Activated CD8-positive, alpha-beta memory T cell treated with anti-CD3 and anti-CD28 coated beads, Interleukin-2, amount 50 U/mL, for 48 hours (primary cell): ENCODE results near the gene LDLRAD4.
"Not testable (repeated sequence)": the region's sequence is repeated elsewhere in the genome, so short reads cannot be mapped to it uniquely, and the experiment has no call there.

Experiments
- DNase-seq: peaks from one replicate; pipeline ENCODE4 v3.0.0-alpha.2; 2020

The LDLRAD4 gene

DNA sequence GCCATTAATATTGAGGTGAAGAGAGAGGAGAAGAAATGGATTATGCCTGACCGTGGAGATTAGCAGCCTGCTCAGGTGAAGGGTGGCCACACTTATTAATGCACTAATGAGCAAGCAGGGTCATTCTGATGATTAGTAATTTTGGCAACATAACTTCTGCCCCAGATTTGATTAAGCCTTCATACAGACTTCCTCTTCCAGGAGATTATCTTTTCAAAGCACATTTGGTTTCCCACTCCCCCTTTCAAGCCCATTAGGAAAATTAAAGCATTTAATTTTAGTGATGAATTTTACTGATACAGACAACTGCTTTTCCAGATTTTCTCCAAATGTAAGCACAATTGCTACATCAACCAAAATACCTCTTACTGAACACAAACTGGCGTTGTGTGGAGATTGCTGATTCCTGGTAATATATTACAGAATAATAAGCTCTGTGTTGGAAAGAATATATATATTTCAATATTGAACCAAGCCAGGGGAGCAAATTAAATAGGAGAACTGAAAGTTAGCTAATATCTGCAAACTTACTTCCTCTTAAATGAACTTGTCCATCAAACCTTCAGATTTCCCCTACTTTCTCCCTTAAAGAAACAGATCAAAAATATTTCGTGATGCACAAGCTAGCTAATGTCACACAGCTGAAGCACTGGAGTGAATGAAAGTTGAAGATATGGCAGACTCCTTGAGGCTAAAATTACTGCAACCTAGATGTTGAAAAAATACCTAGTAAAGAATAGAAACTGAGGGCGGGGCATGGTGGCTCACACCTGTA is 367.0 kb downstream of the LDLRAD4 start:
- no peak for DNase-seq

DNA sequence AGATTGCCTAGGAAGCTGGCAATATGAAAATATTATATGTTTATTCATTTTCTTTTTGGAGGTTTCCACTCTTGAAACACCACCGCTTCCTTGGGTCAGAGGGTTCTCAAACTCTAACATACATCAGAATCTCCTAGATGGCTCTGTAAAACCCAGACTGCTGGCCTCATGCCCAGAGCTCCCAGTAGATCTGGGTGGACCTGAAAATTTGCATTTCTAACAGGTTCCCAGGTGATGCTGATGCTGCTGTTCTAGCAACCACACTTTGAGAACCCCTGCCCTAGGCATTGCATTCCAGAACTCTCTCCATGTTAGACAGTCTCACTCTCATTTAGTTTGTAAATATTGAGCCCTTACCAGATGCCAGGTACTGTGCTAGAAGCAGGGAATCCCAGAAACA is 368.4 kb downstream of the LDLRAD4 start:
- DNase-seq, result no peak

DNA sequence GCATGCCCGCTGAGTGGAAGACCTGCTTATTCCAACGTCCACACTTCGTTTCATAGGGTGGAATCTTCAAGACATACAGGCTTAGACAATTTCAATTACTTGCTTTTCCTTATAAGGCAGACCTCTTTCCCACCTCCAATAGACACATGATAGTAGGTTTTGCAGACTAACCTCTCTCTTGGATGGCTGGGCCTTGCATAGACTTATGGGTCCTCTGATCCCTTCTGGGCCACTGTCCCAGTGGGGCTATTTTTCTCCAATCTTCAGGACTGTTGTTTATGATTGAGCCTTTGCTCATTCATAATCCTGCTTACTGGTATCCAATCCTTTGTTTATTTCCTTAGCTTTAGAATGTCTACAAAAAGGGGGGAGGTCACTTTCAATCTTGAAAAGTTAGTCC is 368.9 kb downstream of the LDLRAD4 start:
- no peak for DNase-seq

DNA sequence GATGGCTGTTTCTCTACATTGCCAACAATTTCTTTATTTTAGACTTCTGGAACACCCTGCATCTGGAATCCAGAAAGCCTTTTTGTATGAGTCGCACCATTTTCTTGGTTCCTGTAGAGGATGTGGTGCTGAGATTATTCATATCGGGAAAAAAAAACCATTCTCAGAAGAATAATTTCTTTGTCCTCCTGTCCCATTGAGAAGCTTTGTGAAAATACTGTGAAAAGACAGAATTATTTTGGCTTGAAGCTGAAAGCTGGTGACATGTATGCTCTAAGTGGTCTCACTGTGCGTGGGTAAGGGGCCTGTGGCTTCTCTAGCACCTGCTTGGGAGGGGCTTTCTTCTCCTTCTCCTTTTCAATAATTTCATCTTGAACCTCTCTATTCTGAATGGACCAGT is 369.4 kb downstream of the LDLRAD4 start:
- DNase-seq, result no peak

DNA sequence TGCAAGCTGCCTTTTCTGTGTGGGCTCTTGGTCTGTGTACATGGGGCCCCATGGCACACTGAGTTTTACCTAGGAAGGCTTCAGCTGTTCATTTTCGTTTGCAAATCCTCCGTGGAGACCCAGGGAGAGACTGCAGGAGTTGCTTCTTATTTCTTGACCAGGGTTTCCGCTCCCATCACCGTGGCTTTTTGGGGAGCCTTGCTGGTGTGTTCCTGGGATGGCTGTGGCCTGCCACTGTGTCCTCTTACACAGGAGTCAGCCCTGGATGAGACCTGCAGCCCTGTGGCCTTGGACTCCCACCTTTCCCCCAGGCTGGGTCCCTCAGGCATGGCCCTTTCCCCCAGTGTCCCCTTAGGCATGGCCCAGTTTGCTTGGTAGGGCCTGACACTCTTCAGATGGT is 370.8 kb downstream of the LDLRAD4 start:
- DNase-seq, result no peak

DNA sequence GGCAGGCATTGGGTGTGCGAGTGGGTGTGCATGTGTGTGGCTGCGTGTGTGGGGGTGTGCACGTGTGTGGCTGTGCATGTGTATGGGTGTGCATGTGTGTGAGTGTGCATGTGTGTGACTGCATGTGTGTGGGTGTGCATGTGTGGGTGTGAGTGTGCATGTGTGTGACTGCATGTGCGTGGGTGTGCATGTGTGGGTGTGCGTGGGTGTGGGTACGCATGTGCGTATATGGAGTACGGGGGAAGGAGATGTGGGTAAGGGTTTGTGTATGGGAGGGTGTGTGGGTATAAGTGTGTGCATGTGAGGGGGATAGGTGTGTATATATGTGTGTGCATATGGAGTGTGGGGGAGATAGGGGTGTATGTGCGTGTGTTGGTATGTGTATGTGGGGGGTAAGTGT is 371.4 kb downstream of the LDLRAD4 start:
- DNase-seq, result no peak

DNA sequence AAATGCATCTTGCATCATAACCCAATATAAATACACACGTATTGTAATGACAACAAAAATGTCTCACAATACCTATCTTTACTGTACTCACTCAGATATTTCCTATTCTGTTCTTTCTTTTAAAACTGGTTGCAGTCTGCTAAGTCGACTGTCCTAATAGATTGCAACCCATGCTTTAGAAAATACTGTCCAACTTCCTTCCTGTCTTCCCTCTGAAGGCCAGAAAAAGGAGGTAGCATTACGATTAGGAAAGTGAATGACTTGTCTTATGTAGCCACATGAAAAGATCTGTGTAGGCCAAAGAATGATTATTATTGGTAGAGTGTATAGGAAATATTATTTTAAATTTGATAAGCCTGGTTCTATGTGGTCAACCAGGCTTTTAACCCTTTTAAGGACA is 373.7 kb downstream of the LDLRAD4 start:
- DNase-seq, result no peak

DNA sequence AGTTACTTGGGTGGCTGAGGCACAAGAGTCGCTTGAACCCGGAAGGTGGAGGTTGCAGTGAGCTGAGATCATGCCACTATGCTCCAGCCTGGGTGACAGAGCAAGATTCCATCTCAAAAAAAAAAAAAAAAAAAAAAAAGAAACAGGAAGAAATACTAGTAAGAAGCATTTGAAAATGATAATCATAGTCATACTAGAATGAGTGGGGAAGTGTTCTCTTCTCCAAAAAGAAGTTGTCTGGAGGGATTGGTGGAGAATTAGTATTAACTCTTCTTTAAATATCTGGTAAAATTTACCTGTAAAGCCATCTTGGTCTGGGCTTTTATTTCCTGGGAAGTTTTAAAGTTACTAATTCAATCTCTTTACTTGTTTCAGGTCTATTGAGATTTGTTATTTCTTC is 376.0 kb downstream of the LDLRAD4 start:
- no peak for DNase-seq

DNA sequence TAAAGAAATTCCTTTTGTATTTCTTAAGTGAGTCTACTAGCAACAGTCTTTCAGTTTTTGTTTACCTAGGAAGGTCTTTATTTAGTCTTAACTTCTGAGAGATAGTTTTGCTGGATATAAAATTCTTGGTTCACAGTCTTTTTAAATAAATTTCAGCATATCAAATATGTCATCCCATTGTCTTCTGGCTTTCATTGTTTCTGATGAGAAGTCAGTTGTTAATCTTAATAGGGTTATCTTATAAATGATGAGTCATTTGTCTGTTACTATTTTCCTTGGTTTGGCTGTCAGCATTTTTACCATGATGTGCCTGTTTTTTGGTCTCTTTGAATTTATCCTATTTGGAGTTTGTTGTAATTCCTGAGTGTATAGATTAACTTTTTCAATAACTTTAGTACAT is 378.5 kb downstream of the LDLRAD4 start:
- no peak for DNase-seq

DNA sequence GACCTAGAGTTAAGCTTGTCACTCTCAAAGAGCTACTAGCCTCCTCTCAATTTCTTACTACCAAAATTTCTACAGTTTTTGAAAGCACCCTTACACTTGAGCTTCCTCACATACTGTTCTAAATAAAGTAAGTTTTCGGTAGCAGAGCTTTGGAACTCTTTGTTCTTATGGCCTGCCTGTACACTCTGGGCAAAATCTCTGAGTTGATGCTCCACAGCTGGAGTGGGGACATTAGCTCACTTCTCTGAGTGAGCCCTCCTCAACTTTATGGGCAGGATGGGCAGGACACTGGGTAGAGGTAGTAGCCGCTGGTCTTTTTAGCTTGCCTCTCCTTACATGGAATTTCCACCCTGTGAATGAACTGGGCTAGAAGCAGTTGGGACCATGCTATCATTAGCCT is 380.0 kb downstream of the LDLRAD4 start:
- no peak for DNase-seq

DNA sequence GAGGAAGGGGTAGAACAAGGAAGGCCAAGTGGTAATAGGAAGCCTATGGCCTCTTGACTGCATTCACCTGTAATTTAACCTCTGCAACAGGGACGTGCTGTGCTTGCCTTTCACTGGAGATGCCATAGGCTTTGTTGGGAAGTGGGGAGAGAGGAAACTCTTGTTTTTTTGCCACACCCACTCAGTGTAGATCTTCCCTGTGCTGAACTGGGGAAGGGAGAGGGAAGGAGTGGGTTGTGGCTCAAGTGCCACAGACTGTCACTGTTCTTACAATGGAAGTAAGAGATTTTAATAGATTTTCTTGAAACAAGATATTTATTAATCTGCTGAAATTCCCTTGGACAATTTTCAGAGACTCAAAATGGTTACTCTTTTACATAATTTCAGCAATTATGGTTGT is 380.5 kb downstream of the LDLRAD4 start:
- DNase-seq, result no peak

DNA sequence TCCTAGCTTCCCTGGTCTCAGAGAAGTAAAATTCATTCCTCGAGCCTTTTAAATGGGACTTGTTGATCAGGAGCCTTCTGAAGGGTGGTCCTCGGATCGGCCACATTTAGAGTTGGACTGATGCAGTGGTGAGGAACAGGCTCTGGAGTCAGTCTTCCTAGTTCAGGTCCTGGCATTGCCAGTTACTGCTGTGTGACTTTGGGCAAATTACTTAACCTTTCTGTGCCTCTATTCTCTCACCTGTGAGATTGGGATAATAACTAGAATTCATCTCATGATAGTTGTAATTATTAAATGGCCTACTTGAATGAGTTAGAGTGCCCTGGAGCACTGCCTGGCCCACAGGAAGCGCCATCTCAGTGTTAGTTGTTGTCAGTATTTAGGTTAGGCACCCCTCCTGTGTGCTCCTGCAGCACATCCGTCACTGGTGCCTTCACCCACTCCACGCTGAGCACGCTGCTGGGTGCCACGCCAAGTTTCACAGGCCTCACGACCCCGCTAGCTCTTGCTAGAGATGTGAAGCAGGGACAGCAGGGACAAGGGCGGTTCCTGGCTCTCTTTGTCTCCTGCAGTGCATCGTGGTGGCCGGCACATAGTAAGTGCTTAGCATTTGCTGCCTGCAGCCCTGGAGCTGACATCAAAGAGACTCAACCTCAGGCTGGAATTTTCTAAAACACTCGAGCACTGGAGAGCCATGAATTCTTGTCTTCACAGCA is 384.9 kb downstream of the LDLRAD4 start:
- no peak for DNase-seq

DNA sequence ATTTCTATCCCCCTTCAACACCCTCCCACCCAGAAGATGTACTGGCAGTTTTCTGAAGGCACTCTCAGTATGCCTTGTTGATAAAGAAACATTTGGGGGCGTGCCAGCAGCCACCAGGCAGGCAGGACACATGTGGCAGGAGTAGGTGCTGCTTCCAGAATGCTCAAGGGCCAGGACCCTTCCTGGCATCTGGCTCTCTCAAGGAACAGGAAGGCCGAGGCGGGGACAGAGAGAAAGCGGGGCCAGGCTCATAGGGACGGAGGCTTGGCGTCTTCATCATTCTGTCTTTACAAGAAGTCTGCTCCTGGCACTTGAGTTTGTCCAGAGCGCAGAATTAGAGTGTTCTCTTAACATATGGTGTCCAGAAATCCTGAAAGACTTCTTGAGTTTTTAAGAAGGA is 386.2 kb downstream of the LDLRAD4 start:
- no peak for DNase-seq

DNA sequence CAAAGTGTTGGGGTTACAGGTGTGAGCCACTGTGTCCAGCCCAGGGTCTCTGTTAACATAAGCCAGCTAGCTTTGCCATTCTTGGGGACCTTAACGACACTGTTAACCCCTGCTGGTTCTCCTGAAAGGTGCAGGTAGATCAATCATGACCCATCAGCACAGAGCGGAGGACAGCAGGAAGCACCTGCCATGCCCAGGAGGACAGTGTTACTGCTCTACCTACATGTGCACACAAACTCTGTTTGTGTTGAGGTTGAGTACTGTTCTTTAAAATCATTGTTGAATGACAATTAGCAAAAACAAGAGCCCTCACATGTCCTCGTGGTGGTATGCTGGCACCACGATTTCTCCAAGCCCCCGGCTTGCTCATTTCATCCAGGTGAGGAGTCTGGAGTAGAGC is 386.9 kb downstream of the LDLRAD4 start:
- no peak for DNase-seq

DNA sequence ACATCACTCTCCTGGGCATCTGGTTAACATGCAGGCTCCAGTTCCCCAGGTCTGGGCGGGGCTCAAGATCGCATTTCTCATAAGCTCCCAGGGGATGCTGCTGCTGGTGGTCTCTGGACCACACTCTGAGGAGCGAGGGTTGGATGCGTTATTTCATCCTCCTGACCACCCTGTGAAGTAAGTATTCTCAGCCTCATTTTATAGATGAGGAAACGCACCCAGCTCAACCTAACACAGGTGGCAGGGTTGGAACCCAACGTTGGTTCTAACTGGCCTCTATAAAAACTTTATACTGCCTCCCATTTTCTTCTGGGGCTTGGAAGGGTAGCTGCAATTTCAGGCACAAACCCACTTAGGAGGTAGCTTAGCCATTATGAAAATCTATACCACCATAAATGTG is 387.3 kb downstream of the LDLRAD4 start:
- DNase-seq, result no peak

DNA sequence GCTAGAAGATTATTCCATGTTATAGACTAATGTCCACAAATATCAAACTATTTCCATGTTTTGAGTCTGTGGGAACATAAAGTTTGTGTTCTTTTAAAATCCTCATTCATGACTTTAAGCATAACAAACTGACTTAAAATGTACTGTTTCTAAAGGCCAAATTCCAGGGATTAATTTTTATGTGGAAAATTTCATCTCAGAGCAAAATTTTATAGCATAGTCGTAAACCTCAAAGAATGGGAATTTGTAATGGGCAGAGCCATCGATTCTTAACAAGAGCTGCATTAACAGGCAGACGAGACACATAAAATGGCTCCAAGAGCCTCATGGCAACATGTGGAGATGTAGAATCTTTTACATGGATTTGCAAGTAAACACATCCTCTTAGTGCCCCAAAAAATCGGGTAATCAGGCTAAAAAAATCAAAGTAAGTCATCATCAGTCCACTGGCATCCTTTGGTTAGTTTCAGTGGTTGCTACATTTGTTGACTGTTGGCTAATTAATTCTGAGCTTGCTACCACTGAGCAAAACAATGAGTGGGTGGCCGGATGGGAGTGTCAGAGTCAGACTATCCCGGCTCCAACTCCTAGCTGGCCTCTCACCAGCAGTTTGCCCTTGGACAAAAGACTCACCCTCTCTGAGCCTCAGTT is 388.2 kb downstream of the LDLRAD4 start:
- no peak for DNase-seq

DNA sequence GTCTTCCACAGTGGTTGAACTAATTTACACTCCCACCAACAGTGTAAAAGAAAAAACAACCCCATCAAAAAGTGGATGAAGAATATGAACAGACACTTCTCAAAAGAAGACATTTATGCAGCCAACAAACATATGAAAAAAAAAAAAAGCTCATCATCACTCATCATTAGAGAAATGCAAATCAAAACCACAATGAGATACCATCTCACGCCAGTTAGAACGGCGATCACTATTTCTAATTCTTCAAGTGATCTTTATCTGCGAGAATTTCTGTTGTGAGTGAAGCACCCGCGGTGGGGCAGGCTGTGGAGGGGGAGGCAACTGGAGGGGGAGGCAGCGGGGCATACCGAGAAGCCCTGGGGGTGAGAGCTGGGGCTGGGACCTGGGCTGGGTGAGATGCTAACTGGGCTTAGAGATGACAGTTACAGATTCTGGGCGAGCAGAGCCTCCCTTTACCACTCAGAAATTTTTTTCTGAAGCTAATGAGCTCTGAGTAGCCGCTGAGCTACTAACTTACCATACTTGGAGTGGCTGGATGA is 389.5 kb downstream of the LDLRAD4 start:
- not testable (repeated sequence) for DNase-seq

DNA sequence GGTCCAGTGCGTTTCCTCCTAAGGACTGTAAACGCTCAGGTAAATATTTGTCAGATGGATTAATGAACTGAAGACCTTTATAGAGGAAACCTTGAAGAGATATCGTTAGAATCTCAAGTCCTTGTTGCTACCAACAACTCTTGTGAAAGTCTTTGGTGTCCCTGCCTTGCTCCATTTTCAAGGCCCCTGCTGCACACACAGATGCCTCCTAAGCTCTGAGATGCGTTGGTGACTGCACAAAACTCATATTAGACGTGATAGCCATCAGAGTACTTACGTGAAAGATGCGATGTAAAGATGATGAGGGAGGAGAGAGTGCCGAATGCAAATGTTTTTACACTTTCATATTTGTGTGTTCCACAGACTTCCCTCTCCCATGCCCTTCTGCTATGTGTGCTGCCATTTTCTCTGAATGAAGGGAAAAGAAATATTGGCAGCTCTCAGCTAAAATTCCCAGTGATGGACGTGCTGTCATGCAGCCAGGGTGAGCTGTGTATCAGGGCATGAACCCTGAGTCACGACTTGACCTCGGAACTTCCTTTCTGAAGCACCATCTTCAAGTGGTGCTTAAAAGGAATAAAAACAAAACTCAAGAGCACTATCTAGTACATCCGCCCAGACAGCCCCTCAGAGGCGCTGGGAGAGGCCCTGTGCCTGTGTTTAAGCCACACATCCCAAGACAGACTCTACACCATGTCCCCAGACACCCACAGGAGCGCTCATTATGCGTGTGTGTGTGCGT is 390.4 kb downstream of the LDLRAD4 start:
- DNase-seq, result peak; percentile 67

DNA sequence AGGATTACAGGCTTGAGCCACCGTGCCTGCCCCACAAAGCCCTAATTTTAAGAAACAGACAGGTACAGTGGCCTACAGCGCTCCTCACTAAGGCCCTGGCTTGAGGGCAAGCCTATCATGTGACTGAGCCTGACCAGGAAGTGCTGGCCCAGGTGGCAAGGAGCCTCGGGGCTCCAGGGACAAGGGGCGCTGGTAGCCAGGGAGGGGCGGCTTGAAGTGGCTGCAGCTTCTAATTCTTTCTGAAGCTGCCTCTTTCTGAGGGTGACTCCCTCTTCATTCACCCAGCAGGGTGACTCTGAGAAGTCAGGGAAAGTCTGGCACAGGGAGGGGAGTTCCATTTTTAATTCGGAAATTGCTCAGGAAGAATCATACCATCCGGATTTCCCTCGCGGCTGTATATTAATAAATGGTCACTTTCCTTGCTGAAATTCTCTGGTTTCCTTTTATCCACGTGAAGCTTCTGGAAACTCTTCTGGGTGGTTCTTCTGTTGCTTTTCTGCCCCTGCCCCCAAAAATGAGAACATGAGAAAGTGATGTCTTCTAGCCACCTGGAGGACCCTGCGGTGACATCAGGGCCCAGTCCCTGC is 392.1 kb downstream of the LDLRAD4 start:
- DNase-seq, result no peak

DNA sequence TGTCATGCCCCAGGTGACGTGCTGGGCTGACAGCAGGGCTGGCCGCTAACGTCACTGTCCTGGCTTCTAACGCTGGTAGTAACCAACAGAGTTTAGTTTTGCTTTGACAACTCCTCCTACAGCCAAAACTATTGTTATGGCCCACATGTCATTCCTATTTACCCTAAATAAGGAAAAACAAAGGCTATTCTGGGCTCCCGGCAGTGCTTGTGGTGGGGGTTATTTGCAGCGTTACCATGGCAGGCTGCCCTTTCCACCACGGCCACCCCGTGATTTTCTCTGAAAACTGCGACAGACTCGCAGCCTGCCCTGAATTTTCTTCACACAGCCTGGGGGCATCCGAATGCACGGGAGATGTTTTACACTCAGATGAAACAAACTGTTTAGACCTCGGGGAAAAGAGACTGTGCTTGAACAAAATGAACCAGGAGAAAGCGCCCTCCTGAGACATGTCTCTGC is 392.6 kb downstream of the LDLRAD4 start:
- no peak for DNase-seq

DNA sequence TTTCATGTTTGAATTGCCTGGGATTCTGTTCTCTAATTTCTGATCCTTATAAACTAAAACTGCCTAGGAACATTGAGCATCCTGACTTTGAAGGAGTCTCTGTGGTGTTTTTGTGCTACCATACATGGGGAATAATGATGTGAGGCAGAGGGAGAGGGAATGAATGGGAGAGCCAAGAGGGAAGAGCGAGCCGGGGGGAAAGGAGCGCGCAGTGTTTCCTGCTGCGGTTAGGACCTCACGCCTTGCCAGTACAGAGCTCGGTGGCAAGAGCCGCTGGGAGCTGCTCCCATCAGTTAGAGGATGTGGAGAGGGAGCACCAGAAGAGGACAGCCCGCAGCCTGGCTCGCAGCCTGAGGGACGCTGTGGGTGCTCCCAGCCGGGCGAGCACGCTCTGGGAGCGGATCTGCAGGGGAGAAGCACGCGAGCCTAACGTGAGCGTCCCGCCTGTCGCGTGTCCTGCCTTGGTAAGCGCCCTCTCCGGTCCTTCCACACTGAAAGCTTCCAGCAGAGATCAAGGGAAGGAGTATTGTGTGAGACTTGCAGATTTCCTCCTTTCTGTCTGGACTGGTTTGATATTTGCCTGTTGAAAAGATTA is 393.1 kb downstream of the LDLRAD4 start:
- no peak for DNase-seq
